NCI-H2196 treated with DMSO at 0.1 percent for 48 hours (cell line): ENCODE measurements around the gene ACOX2.

Source experiments
- DNase-seq: peaks from one replicate; lab custom pipeline; 2025; ENCODE audit not compliant: unreplicated experiment; lab: John Stamatoyannopoulos, UW

ACOX2 gene

DNA sequence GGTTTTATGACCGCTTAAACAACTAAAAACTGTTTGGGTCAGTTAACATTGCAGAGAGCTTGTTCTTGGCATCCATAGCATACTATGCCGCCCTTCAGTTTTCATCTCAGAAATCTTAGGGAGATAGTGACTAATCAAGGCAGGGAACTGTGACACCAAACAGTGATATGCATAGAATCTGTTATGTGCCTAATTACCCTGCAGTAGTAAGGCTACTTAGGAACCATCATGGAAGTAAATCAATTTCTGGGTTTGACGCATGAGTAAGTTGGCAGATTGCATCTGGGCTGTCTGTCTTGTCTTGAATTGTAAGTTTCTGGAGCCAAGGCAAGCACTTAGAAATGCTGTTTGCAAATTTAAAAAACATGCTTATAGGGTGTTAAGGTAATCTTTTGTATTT is 22.6 kb downstream of the ACOX2 start:
- no peak for DNase-seq

DNA sequence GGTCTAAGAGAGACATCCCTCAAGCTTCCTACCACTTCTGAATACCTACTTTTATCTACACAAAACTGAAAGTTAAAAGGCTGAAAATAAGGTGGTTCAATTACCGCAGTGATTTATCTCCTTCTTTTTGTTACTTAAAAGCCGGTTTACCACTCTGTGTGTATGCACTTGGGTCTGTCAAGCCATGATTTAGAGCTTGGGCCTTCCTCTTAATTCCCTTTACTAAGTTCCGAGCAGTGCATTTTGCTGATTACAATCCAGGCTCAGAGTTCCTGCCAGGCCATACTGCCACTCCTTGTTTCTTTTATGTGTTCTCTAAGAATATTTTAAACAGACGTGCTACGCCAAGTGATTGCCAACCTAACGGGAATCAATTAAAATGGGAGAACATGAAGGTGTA is 28.6 kb downstream of the ACOX2 start:
- DNase-seq: no peak

DNA sequence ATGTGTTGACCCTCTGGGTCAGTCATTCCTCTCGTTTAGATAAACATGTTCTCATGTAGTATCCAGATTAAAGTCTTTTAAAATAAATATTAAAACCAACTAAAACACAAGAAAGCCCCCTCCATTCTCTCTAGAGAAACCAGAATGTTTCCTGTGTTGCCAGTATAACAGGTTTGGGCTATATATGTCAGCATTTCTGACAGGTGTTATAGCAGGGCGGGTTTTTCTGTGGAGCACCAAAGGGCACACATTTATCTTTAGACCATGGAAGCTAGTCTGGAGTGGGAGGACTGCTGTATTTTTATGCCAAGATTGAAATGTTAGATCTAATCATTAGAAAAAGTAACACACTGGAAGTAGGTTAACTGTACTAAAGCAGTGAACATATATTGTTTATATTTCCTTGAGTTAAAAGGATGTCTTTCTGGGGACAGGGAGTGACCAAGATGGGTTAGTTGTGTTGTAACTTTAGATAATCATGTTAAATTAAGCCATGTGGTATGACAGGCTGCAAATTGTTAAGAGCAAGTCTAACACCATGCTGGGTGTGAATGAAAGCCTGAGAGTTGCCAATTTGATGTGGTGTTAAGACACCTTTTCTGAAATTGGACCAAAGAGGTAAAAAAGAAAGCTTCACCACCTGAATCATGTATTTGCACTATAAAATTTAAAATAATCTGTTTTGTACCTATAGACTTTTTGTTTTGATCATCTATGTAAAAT is 29.5 kb downstream of the ACOX2 start:
- no peak for DNase-seq

DNA sequence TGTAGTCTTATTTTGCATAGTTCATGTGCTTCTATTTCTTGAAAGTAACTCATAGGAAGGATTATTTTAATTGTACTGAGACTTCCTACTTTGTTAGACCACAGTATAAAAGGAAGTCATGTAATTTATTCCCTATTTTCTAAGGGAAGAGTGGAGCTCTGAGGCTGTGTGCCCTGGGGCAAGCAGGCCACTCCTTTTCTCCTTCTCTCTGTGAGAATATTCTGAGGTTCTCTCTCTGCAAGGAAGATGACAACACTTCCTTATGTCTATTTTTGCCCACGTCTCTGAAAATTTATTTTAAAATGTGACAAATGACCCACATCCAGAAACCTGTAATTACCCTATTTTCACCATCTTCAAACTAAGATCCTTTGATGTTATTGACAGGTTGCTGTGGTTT is 34.1 kb downstream of the ACOX2 start:
- no peak for DNase-seq

DNA sequence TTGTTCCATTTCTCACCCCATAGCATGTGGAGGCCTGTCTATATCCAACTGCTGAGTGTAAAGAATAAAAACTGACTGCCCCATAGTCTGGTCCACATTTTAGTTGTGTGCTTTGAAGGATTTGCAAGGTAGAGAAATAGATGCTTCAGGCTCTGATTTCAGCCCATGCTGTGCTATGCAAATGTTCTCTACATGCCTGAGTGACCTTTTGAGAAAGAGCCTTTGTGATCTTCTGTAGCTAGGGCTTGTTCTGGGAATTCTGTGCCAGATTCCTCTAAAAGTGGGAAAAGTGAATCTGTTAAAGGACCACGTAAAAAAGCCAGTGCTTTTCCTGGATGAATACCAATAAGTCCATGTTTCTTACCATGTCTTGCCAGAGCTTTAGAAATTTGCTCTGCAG is 39.9 kb downstream of the ACOX2 start:
- DNase-seq: no peak

DNA sequence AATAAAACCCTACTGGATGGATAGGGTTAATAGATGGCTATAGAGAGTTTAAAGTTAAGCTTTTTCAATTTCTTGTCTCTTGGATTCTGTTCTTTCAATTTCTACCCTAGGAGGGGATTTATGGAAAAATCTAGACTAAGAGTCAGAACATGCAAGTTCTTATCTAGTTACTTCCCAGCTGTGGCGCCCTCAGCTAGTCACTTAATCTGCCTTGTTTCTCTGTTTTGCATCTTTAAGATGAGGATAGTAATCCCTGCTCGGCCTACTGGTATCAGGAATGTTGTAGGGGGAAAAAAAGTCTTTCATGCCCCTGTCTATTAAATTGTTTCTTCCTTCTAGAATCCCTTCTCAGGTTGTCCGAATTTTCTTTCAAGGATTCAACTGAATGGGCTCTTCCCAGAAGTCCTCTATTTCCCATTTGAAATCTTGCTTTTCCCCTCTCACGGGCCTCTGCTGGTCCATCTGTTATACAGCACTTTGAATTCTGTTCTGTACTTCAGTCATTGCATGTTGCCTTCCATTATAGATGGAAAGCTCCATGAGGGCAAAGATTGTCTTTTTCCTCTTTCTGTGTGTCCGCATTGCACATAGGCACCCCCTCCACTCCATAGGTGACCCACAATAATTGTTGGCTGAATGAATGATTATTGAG is 40.7 kb downstream of the ACOX2 start:
- DNase-seq: no peak

DNA sequence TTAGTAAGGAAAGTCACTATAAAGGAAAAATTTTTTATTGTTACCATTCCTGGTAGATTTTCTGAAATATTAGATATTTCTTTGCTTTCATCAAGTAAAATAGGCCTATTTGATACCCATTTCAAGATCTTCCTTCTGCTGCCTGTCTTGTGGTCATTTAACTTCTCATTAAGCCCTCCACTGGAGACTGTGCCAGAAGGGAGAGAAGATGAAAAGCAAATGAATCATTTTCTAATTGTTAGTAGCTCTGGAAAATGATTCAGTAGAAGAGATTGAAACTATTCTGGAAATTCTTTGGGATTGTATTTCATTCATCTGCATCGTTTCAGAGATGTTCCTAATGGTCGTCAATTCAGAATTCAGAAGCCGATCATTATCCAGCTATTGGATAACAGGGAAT is 41.9 kb downstream of the ACOX2 start:
- no peak for DNase-seq

DNA sequence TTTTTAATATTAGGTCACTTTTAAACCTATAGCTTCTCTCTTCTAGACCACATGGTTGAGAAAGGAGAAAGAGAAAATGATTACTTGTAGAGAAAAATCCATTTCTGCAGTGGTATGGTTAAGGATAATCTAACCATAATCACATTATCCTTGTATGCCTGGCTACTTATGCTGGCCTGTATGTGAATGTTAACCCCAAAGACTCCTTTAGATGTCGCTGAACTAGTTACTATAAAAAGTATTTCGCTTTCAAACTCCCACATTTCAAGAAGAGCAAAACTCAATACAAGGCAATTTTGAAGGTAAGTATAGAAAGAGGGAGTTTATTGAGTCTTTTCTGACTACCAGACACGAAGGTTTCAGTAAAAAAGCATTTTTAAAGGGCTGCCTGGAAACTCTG is 42.9 kb downstream of the ACOX2 start:
- no peak for DNase-seq

DNA sequence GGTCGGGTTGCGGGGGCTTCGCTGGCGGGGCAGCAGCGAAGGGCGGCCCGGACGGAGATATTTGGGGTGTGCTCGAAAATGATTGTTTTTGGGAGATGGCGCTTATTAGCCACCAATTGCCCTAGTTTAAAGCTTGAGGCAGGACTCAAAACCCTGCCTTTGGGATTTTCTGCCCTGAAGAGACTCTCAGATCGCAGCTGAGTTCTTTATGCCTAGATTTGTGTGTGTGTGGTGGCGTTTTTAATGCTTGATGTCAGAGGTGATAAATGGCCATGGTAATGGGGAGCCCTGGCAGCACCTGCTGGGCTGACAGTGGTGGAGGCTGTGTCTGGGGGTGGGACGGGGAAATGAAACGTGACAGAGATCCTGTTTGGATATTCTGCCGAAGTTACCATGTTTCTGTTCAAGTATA is 44.5 kb downstream of the ACOX2 start:
- no peak for DNase-seq

DNA sequence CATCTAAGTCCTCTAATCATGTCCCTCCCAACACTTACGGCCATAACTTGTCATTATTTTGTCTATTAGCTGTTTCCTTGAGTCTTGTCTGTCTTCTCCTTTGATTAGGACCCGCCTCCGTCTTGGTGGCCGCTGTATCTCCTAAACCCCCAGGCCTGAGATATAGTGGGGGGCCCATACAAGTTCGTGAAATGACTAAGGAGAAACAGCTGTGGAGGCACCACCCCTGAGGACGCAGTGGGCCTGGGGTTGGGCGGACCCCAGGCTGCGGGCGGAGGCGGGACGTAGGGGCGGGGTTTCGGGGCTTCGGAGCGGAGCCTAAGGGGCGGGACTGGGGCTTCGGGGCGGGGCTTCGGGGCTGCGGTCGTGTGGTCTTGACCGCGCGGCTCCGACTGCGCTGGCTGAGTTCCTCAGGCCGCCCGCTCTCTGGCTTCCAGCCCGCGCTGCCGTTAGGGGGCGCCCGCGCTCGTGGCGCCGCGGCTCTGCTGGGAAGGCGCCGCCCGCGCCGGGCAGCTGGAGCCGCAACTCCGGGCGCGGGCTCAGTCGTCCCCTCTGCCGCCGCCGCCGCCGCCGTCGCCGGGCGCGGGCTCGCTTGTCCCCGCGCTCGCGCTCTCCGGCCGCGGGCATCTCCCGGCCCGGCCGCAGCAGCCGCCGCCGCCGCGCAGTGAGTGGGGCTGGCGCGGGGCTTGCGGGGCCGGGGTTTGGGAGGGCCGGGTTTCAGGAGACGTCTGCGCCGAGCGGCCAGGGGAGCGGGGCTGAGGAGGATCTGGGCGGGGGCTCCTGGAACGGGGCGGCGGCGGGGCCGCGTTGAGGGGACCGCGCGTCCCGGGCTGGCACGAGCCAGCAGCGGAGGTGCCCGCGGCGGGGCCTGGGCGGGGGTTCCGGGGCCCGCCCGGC is 45.2 kb downstream of the ACOX2 start, which contains the start of gene KCTD6:
TSS of gene KCTD6 (plus strand) at position 591 of the 897 bp plus-strand sequence. CDS start 6,660 bp downstream, outside the sequence.
- DNase-seq: peak; percentile 44

DNA sequence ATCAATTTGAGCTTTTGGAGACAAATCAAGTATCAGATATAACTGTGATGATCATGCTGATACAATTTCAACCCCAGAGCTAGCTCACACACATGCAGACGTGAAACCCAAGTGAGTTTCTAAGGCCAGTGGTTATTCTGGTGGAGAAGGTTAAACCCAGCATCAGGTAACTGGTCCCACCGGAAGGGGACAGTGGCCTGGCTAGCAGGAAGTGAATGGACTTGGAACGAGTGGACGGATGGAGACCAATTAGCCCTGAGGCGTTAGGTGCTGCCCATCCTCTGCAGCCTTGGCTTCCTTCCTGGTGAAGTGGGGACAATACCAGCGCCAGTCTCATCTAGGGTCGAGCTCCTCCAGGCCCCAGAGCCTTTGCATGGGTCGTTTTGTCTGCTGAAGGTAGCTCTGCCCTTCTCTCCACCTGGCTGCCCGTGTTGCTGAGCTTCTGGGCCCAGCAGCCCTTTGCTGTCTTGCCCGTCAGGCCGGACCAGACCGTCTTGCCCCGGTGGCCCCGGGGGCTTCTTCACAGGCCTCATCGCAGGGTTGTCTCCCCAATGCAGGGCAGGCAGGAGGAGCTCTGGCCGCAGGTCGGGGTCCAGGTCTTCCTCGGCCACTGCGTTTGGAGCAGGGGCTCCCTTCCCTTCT is 46.0 kb downstream of the ACOX2 start:
- no peak for DNase-seq

DNA sequence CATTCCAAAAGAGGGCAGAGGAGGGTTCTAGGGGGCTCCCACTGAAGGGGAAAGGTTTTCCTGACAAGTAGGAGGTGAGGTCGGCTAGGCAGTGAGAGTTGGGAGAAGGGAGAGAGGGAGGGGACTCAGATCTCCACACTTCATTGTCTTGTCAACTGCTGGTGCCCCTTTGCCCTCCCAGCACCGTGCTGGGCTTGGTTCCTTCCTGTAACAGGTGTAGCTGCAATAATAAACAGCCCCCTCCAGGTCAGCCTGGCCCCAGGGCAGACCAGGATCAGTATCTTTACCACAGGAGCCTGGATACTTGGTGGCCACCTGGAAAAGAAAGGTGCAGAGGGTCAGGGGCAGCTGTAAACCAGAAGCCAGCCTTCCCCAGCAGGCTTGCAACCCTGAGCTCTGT is 48.0 kb downstream of the ACOX2 start:
- no peak for DNase-seq

DNA sequence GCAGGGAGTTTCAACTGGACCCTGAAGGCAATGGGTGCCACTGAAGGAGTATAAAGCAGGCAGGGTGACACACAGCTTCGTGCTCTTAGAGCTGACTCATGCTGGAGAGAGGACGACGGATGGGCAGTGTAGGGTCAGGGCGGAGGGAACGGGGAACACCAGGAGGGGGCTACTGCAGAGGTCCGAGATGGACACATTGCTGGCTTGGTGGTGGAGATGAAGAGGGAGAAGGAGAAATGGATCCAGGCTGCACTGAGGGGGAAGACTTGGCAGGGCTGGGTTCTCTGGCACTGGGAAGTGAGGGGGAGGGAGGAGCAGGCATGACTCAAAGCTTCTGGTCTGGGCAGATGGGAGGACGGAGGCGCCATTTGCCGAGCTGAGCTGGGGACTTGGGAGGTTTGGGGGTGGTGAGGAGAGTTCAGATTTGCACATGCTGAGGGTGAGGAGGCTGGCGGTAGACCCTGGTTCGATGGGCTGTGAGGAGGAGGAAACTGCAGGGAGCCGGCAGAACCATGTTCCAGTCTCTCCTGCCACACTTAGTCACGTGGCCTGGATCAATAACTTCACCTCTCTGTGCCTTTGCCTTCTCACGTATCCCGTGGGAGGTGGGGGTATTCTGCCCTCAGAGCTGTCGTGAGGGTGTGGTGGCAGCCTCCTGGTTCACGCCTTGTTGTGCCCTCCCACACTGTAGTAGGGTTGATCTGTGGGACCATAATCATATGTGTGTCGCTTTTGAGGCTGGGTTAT is 49.7 kb downstream of the ACOX2 start:
- no peak for DNase-seq

DNA sequence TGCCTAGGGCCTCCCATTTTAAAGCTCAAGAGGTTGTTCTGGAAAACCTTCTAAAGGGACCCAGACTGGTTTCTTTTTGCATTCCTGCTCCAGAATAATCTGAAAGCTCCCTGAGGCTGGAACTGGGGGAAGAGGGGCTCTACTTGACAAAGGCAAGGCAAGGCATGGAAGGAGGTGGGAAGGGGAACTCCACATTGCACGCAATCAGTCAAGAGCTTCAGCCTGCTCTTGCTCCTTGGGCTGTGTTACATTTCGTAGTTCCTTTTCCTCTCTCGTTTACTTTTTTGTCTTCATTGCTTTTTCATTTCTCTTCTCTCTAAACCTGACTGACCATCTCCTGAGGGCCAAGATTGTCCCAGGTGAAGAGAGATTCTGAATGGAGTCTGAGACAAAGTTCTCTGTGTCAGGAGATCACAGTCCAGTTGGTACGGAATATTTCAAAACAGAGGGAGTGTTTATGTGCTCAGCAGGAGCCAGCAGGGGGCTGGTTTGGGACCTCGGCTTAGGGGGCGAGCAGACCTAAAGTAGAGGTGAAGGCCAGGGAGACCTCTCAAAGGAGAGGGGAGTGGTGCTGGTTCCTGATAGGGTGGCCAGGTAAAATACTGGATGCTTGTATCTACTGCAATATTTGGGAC is 51.1 kb downstream of the ACOX2 start:
- no peak for DNase-seq

DNA sequence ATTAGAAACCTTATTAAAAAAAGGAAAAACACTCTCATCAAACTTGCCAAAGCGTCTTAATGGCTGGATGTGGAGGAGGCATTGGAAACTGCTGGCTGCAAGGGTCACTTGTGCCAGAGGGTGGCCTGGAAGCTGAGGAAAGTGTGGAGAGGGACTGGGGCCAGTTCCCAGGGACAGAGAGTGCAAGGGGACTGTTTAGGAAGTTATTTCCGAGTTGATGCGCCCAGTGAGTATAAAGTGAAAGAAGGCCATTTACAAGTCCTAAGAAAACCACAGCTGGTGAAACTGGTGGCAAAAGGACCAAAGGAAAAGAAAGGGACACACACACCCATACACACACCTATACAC is 52.3 kb downstream of the ACOX2 start:
- DNase-seq: no peak

DNA sequence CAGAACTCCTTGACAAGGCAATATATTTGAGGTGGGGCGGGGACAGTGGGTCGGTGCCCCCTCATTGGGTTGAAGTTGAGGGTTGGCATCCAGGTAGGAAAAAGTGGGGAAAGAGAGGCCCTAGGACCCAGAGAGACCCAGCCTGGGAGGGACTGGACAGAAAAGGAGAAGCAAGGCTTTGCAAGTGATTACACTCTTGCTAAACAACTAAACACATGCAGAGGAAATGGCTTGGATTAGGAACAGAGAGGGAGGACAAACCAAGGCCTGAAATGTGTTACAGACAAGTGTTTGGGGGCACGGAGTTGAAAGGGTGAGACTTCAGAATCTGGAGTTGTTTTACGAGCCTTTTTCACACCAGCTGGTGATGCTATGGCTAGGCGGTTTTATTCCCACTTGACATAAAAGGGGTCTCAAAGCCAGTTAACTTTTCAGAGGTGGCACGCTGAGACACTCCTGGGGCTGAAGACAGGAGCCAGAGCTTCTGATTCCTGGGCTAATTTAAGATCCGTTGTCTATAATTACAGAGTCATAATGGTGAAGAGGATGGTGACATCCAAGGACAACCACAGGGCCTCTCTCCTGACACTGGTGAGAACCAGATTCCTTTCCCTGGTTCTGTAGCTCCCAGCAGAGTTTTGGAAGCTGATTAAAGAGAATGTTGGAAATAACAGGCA is 52.8 kb downstream of the ACOX2 start:
- DNase-seq: no peak

DNA sequence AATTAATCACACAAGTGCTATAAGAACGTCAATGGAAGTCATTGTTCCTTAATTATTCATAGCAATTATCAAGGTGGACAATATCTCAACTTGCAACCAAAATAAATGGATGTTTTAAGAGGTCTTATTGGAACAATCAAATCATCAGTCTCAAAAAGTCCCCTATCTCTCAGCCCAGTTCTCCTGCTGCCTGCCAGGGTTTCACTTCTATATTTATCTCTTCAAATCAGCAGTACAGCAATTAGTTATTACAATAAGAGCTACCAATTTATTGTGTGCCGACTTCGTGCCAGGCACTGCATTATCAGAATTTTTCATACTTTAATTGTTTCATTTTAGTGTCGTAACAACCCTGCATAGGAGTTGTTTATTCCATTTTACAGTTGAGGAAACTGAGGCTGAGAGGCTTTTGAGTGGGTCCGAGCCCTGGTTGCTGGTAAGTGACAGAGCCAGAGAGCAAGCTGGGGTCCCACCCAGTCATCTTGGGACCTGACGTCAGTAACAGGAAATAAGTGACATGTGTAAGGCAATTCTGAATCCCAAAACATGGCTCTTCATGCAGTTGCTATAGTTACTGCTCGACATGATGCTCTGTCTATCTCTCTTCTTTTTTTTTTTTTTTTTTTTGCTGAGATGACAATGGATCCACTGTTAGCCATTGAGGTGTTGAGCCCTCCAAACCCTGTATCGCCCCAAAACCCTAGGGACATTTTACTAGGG is 53.9 kb downstream of the ACOX2 start:
- no peak for DNase-seq

DNA sequence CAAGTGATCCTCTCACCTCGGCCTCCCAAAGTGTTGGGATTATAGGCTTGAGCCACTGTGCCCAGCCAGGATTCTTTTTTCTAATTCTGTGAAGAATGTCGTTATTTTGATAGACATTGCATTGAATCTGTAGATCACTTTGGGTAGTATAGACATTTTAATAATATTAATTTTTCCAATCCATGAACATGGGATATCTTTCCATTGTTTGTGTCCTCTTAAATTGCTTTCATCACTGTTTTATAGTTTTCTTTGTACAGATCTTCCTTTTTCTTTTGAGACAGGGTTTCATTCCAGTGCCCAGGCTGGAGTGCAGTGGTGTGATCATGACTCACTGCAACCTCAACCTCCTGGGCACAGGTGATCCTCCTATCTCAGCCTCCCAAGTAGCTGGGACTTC is 56.7 kb downstream of the ACOX2 start:
- no peak for DNase-seq

DNA sequence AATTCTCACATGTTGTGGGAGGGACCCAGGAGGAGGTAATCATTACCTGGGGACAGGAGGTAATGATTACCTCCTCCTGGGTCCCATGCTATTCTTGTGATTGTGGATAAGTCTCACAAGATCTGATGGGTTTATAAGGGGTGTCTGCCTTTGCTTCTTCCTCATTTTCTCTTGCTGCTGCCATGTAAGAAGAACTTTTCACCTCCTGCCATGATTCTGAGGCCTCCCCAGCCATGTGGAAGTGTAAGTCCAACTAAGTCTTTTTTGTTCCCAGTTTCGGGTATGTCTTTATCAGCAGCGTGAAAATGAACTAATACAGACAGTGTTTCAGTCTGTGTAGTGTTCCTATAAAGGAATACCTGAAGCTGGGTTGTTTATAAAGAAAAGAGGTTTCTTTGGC is 58.2 kb downstream of the ACOX2 start:
- no peak for DNase-seq
